HUES6 (cell line): Measurements from ENCODE around the gene DTX2.
"Not testable (repeated sequence)": the region's sequence is repeated elsewhere in the genome, so short reads cannot be mapped to it uniquely, and the experiment has no call there.

Experiments
- H3K27ac ChIP-seq: 2 replicates; pipeline ENCODE4 v1.7.0; 2013; ENCODE audit warnings: low read depth, mild to moderate bottlenecking, low read length, inconsistent platforms
- H3K27me3 ChIP-seq: 2 replicates; pipeline ENCODE4 v1.6.1; 2013; ENCODE audit warnings: low read length; ENCODE audit not compliant: control insufficient read depth, insufficient read depth
- H3K36me3 ChIP-seq: 2 replicates; pipeline ENCODE4 v1.6.1; 2013; ENCODE audit warnings: low read length; ENCODE audit not compliant: control insufficient read depth, insufficient read depth
- H3K4me1 ChIP-seq: 2 replicates; pipeline ENCODE4 v1.6.1; 2013; ENCODE audit warnings: low read length; ENCODE audit not compliant: control insufficient read depth, insufficient read depth
- H3K4me3 ChIP-seq: 2 replicates; pipeline ENCODE4 v1.5.1; 2013; ENCODE audit warnings: low read depth, low read length
- H3K9ac ChIP-seq: one replicate; pipeline ENCODE4 v1.6.1; 2013; ENCODE audit warnings: mild to moderate bottlenecking, low read length
- H3K9me3 ChIP-seq: 2 replicates; pipeline ENCODE4 v1.6.1; 2013; ENCODE audit warnings: low read depth, low read length; ENCODE audit not compliant: control insufficient read depth, insufficient read depth

Gene DTX2

GRCh38 chr7:76515999-76516443 lies 54.5 kb downstream of the DTX2 start:
- no peak overlapping the region for H3K4me3 ChIP-seq
- no peak overlapping the region for H3K27ac ChIP-seq
- H3K4me1 ChIP-seq: peaks cover 16% of the 10 kb centered on the region
- no peaks in the 10 kb centered on the region for H3K9me3 ChIP-seq
- no peaks in the 10 kb centered on the region for H3K36me3 ChIP-seq
- H3K9ac ChIP-seq: no peak overlapping the region
- no peaks in the 10 kb centered on the region for H3K27me3 ChIP-seq

- not testable (repeated sequence) for H3K4me3 ChIP-seq, H3K9ac ChIP-seq, H3K36me3 ChIP-seq, H3K27ac ChIP-seq, H3K9me3 ChIP-seq, H3K27me3 ChIP-seq
- peaks cover 16% of the 10 kb centered on the region for H3K4me1 ChIP-seq
These were observed 55.4 kb downstream of the DTX2 start for GRCh38 chr7:76516932-76517331.

- not testable (repeated sequence) for H3K9me3 ChIP-seq, H3K9ac ChIP-seq, H3K36me3 ChIP-seq, H3K27me3 ChIP-seq, H3K27ac ChIP-seq, H3K4me1 ChIP-seq, H3K4me3 ChIP-seq
These were observed 64.7 kb downstream of the DTX2 start for GRCh38 chr7:76526183-76526582.

GRCh38 chr7:76531643-76532042 lies 70.1 kb downstream of the DTX2 start:
- H3K4me3 ChIP-seq, H3K36me3 ChIP-seq, H3K4me1 ChIP-seq, H3K9me3 ChIP-seq, H3K27me3 ChIP-seq, H3K27ac ChIP-seq, H3K9ac ChIP-seq: not testable (repeated sequence)

GRCh38 chr7:76543197-76543596 lies 81.7 kb downstream of the DTX2 start, which contains the start of gene SPDYE16:
Gene SPDYE16, minus strand, starts transcription at chr7:76543297. Its CDS starts 1,838 bp downstream, at chr7:76541459.
- H3K4me1 ChIP-seq, H3K9me3 ChIP-seq, H3K4me3 ChIP-seq, H3K9ac ChIP-seq, H3K27me3 ChIP-seq, H3K27ac ChIP-seq, H3K36me3 ChIP-seq: not testable (repeated sequence)

GRCh38 chr7:76549025-76549854 lies 87.7 kb downstream of the DTX2 start:
- H3K9ac ChIP-seq: peak overlapping the region; percentile 85

GRCh38 chr7:76549855-76550248 lies 88.3 kb downstream of the DTX2 start:
- H3K9ac ChIP-seq: peak overlapping the region; percentile 85
- H3K36me3 ChIP-seq, H3K9me3 ChIP-seq, H3K27me3 ChIP-seq, H3K4me1 ChIP-seq: not testable (repeated sequence)
- peak overlapping the region; percentile 81; the same call in 1 of the 2 replicates for H3K27ac ChIP-seq
- H3K4me3 ChIP-seq: peak overlapping the region; percentile 86

More at GRCh38 chr7:76549025-76549854, 87.7 kb downstream of the DTX2 start:
- not testable (repeated sequence) for H3K9me3 ChIP-seq, H3K4me1 ChIP-seq, H3K36me3 ChIP-seq, H3K27me3 ChIP-seq
- H3K27ac ChIP-seq: peak overlapping the region; percentile 81; the same call in 1 of the 2 replicates
- peak overlapping the region; percentile 86 for H3K4me3 ChIP-seq

GRCh38 chr7:76551992-76552391 lies 90.5 kb downstream of the DTX2 start:
- not testable (repeated sequence) for H3K27ac ChIP-seq, H3K9ac ChIP-seq, H3K27me3 ChIP-seq, H3K9me3 ChIP-seq, H3K36me3 ChIP-seq, H3K4me1 ChIP-seq, H3K4me3 ChIP-seq
